ENCODE measurements around the gene PTTG1IP2. TPM values are rescaled to one million over a fixed set of nuclear protein-coding genes. Genes with fewer than 3 reads are reported as not detected.

PTTG1IP2 gene
- total and polyA plus RNA-seq, 10 of the 15 experiments (the other 5 are each of a cell fraction or from before 2014, with no cell fraction given), result not detected

DNA sequence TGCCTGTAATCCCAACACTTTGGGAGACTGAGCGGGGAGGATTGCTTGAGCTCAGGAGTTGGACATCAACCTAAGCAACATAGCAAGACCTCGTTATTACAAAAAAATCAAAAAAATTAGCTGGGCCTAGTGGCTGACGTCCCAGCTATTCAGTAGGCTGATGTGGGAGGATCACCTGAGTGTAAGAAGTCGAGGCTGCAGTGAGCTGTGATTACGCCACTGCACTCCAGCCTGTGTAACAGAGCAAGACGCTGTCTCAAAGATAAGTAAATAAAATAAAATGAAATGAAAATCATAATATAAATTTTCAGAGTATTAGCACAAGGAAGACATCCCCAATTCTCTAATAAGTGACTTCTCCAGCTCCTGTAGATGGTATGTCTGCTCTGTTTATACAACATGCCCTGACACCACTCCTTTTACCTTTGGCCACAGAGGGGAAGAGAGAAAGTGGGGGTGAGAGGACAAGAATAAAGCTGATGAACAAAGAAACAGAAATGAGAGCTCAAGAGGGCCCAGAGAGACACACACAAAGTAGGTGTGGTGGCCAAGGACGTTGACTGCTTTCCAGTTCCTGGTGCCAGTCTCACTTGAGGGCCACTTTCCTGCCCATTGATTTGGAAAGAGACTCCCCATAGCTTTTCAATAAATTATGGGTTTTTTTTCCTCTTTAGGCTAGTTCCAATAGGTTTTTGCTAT, 62.9 kb downstream of the PTTG1IP2 start:
- intact Hi-C loops (cut with micrococcal nuclease; ENCODE audit: unreplicated experiment) (no loop called here), in situ Hi-C loops (cut with MboI) (no loop called here)
- WGBS (ENCODE audit: insufficient coverage, insufficient replicate concordance, low lambda C conversion rate, missing lambda C conversion rate), result 32% methylated on average over 7 of the region's 7 CpGs
- no TSS peak for BruUV-seq (replicated peaks)
- no peaks in the 10 kb centered on the region for H3K27me3 ChIP-seq (replicated peaks in 1 of 2; ENCODE audit: control insufficient read depth in 2 of 2, insufficient read depth in 2 of 2, low read length in 1 of 2)
- no peaks in the 10 kb centered on the region; the same call in 2 of the 3 replicates for H3K9me3 ChIP-seq (replicated peaks; ENCODE audit: control insufficient read depth, insufficient read depth, low read length)
- no peaks in the 10 kb centered on the region for H3K36me3 ChIP-seq (ENCODE audit: control insufficient read depth in 2 of 2, insufficient read depth in 2 of 2, low read length in 1 of 2)
- ChIA-PET SMC1A (ENCODE audit: uncharacterized antibody, unreplicated experiment) (interaction anchor here (0.8 to 2.3 kb wide), 7 partner anchors 9 to 499 kb away, joined by 3 to 7 read pairs (median 4); no protein-coding TSS in a partner anchor), POLR2A (no interaction called here), RAD21 (ENCODE audit: unreplicated experiment) (interaction anchor here (1.1 kb wide), 2 partner anchors 63 to 77 kb away, joined by 3 to 4 read pairs; no protein-coding TSS in a partner anchor), CTCF (interaction anchor here (0.8 to 1.7 kb wide), 6 partner anchors 8 to 503 kb away, joined by 3 to 5 read pairs (median 3); no protein-coding TSS in a partner anchor)
- no peak overlapping the region for H2AFZ ChIP-seq (ENCODE audit: control insufficient read depth, low read depth, low read length)
- no peak overlapping the region for H3K27ac ChIP-seq (ENCODE audit: control insufficient read depth, insufficient read depth)
- peak; percentile 27 for DNase-seq (ENCODE audit: low read depth, low spot score)
- peaks cover 4% of the 10 kb centered on the region; the same call in 1 of the 2 replicates for H3K4me1 ChIP-seq (ENCODE audit: control insufficient read depth, insufficient read depth, low read length)
- no peak overlapping the region for H3K4me3 ChIP-seq
- peak; percentile 73 for ATAC-seq
- peak; percentile 27; the same call in 1 of the 2 replicates for TF ChIP-seq RUNX3 (IDR thresholded peaks at IDR 0.05; ENCODE audit: low read length)
- TF ChIP-seq SPI1 (IDR thresholded peaks at IDR 0.05; ENCODE audit: borderline replicate concordance, insufficient read depth, low read depth, low read length), result peak; percentile 66; the same call in 1 of the 2 replicates
- TF ChIP-seq SRF (IDR thresholded peaks at IDR 0.05; ENCODE audit: low read depth in 2 of 2, low read length in 2 of 2), result no peak
- TF ChIP-seq, protein P1, sequence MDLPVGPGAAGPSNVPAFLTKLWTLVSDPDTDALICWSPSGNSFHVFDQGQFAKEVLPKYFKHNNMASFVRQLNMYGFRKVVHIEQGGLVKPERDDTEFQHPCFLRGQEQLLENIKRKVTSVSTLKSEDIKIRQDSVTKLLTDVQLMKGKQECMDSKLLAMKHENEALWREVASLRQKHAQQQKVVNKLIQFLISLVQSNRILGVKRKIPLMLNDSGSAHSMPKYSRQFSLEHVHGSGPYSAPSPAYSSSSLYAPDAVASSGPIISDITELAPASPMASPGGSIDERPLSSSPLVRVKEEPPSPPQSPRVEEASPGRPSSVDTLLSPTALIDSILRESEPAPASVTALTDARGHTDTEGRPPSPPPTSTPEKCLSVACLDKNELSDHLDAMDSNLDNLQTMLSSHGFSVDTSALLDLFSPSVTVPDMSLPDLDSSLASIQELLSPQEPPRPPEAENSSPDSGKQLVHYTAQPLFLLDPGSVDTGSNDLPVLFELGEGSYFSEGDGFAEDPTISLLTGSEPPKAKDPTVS (IDR thresholded peaks at IDR 0.05; ENCODE audit: low read depth, low read length), result no peak
- TF ChIP-seq CREM (IDR thresholded peaks at IDR 0.05; ENCODE audit: low read depth), result 0 out of 2 replicates have a peak, but pooled peaks have one; percentile 9
- no peaks in the 10 kb centered on the region for H4K20me1 ChIP-seq (ENCODE audit: control insufficient read depth, insufficient read depth)
- H3K9ac ChIP-seq (ENCODE audit: control insufficient read depth, insufficient read depth, low read length), result no peak overlapping the region
- H3K4me2 ChIP-seq (ENCODE audit: control insufficient read depth, insufficient read depth), result no peak overlapping the region
- no peaks in the 10 kb centered on the region for H3K79me2 ChIP-seq (ENCODE audit: control insufficient read depth, insufficient read depth, low read length)
- no peak for FAIRE-seq
